Dendritic cell treated with granulocyte-macrophage colony-stimulating factor and Interleukin-4, amounts not matched to agents 40 ng/mL and 50 ng/mL, for 4 days (primary cell): Measurements from ENCODE around the gene RAMACL.

Source experiments
- H3K27ac Mint-ChIP-seq: one replicate; pipeline ENCODE4 v1.8.0; 2022; ENCODE audit warnings: mild to moderate bottlenecking, mixed read lengths
- H3K27me3 Mint-ChIP-seq: one replicate; pipeline ENCODE4 v1.8.0; 2022; ENCODE audit warnings: mild to moderate bottlenecking, mixed read lengths
- H3K36me3 Mint-ChIP-seq: one replicate; pipeline ENCODE4 v1.8.0; 2022; ENCODE audit warnings: low read depth, mixed read lengths
- H3K4me1 Mint-ChIP-seq: one replicate; pipeline ENCODE4 v1.8.0; 2022; ENCODE audit warnings: low read depth, mixed read lengths
- H3K4me3 Mint-ChIP-seq: one replicate; pipeline ENCODE4 v1.8.0; 2022; ENCODE audit warnings: mild to moderate bottlenecking, moderate library complexity, mixed read lengths
- H3K9me3 Mint-ChIP-seq: one replicate; pipeline ENCODE4 v1.8.0; 2022; ENCODE audit warnings: mixed read lengths
- intact Hi-C: fragments of 100-400 bp; cut with micrococcal nuclease; formaldehyde crosslinking; loops from one replicate; pipeline ENCODE4 v1.15.0; 2022

The RAMACL gene

GRCh38 chr6:166624275-166624674 is 37.8 kb upstream of the RAMACL start:
- no peak overlapping the region for H3K27ac Mint-ChIP-seq
- peaks cover 30% of the 10 kb centered on the region for H3K27me3 Mint-ChIP-seq
- no peak overlapping the region for H3K4me3 Mint-ChIP-seq
- peaks cover 6% of the 10 kb centered on the region for H3K36me3 Mint-ChIP-seq
- H3K4me1 Mint-ChIP-seq = peaks cover 37% of the 10 kb centered on the region
- intact Hi-C loops = loop anchor here (10.0 kb wide), 1 partner anchor 381 kb away; no protein-coding TSS in a partner anchor
- no peaks in the 10 kb centered on the region for H3K9me3 Mint-ChIP-seq

- peaks cover 21% of the 10 kb centered on the region for H3K27me3 Mint-ChIP-seq
- H3K27ac Mint-ChIP-seq = no peak overlapping the region
- no peak overlapping the region for H3K4me3 Mint-ChIP-seq
- intact Hi-C loops = loop anchor here (10.0 kb wide), 1 partner anchor 381 kb away; no protein-coding TSS in a partner anchor
- H3K9me3 Mint-ChIP-seq = no peaks in the 10 kb centered on the region
- H3K4me1 Mint-ChIP-seq = peaks cover 28% of the 10 kb centered on the region
- peaks cover 6% of the 10 kb centered on the region for H3K36me3 Mint-ChIP-seq
These were observed 36.8 kb upstream of the RAMACL start for GRCh38 chr6:166623318-166623717.

- Mint-ChIP-seq H3K27ac (no peak overlapping the region), H3K4me3 (no peak overlapping the region), H3K4me1 (peaks cover 16% of the 10 kb centered on the region), H3K27me3 (peaks cover 13% of the 10 kb centered on the region), H3K9me3 (no peaks in the 10 kb centered on the region), H3K36me3 (no peaks in the 10 kb centered on the region)
- intact Hi-C loops = loop anchor here (10.0 kb wide), 1 partner anchor 384 kb away; no protein-coding TSS in a partner anchor
These were observed 34.6 kb upstream of the RAMACL start for GRCh38 chr6:166621114-166621540.

GRCh38 chr6:166620478-166621113 is 34.1 kb upstream of the RAMACL start:
- H3K4me1 Mint-ChIP-seq = peaks cover 12% of the 10 kb centered on the region
- no peaks in the 10 kb centered on the region for H3K36me3 Mint-ChIP-seq
- H3K4me3 Mint-ChIP-seq = no peak overlapping the region
- H3K27ac Mint-ChIP-seq = no peak overlapping the region
- intact Hi-C loops = loop anchor here (10.0 kb wide), 1 partner anchor 384 kb away; no protein-coding TSS in a partner anchor
- H3K9me3 Mint-ChIP-seq = no peaks in the 10 kb centered on the region
- H3K27me3 Mint-ChIP-seq = peaks cover 7% of the 10 kb centered on the region

- Mint-ChIP-seq H3K27me3 (peaks cover 2% of the 10 kb centered on the region), H3K9me3 (no peaks in the 10 kb centered on the region), H3K4me1 (peaks cover 12% of the 10 kb centered on the region), H3K27ac (no peak overlapping the region), H3K4me3 (no peak overlapping the region), H3K36me3 (no peaks in the 10 kb centered on the region)
- intact Hi-C loops = loop anchor here (10.0 kb wide), 1 partner anchor 385 kb away; no protein-coding TSS in a partner anchor
These were observed 33.4 kb upstream of the RAMACL start for GRCh38 chr6:166619912-166620311.

GRCh38 chr6:166618866-166619761 is 32.6 kb upstream of the RAMACL start:
- Mint-ChIP-seq H3K27me3 (no peaks in the 10 kb centered on the region), H3K9me3 (no peaks in the 10 kb centered on the region), H3K4me1 (peaks cover 14% of the 10 kb centered on the region), H3K4me3 (no peak overlapping the region), H3K36me3 (no peaks in the 10 kb centered on the region), H3K27ac (no peak overlapping the region)
- intact Hi-C loops = no loop called here

GRCh38 chr6:166618251-166618650 is 31.8 kb upstream of the RAMACL start:
- H3K4me3 Mint-ChIP-seq = no peak overlapping the region

GRCh38 chr6:166617359-166617758 is 30.9 kb upstream of the RAMACL start:
- Mint-ChIP-seq H3K4me3 (no peak overlapping the region), H3K9me3 (no peaks in the 10 kb centered on the region), H3K27ac (no peak overlapping the region), H3K27me3 (no peaks in the 10 kb centered on the region), H3K36me3 (no peaks in the 10 kb centered on the region), H3K4me1 (peaks cover 12% of the 10 kb centered on the region)
- intact Hi-C loops = no loop called here

More at GRCh38 chr6:166618251-166618650, 31.8 kb upstream of the RAMACL start:
- Mint-ChIP-seq H3K27ac (no peak overlapping the region), H3K27me3 (no peaks in the 10 kb centered on the region), H3K4me1 (peaks cover 12% of the 10 kb centered on the region), H3K36me3 (no peaks in the 10 kb centered on the region), H3K9me3 (no peaks in the 10 kb centered on the region)
- intact Hi-C loops = no loop called here

GRCh38 chr6:166616261-166617238 is 30.1 kb upstream of the RAMACL start:
- Mint-ChIP-seq H3K4me1 (peaks cover 6% of the 10 kb centered on the region), H3K27ac (no peak overlapping the region), H3K27me3 (no peaks in the 10 kb centered on the region), H3K9me3 (no peaks in the 10 kb centered on the region), H3K36me3 (no peaks in the 10 kb centered on the region), H3K4me3 (no peak overlapping the region)
- intact Hi-C loops = no loop called here

- intact Hi-C loops = no loop called here
- Mint-ChIP-seq H3K27me3 (no peaks in the 10 kb centered on the region), H3K27ac (no peak overlapping the region), H3K4me3 (no peak overlapping the region), H3K9me3 (no peaks in the 10 kb centered on the region), H3K36me3 (no peaks in the 10 kb centered on the region), H3K4me1 (peaks cover 5% of the 10 kb centered on the region)
These were observed 28.7 kb upstream of the RAMACL start for GRCh38 chr6:166615059-166615770.

GRCh38 chr6:166614589-166614988 is 28.1 kb upstream of the RAMACL start:
- no peaks in the 10 kb centered on the region for H3K36me3 Mint-ChIP-seq
- no peak overlapping the region for H3K4me3 Mint-ChIP-seq
- no peak overlapping the region for H3K27ac Mint-ChIP-seq
- intact Hi-C loops = no loop called here
- H3K27me3 Mint-ChIP-seq = no peaks in the 10 kb centered on the region
- no peaks in the 10 kb centered on the region for H3K9me3 Mint-ChIP-seq
- H3K4me1 Mint-ChIP-seq = peaks cover 5% of the 10 kb centered on the region

GRCh38 chr6:166614171-166614583 is 27.7 kb upstream of the RAMACL start:
- H3K27ac Mint-ChIP-seq = no peak overlapping the region
- intact Hi-C loops = no loop called here

GRCh38 chr6:166613027-166613426 is 26.5 kb upstream of the RAMACL start:
- intact Hi-C loops = no loop called here
- Mint-ChIP-seq H3K9me3 (no peaks in the 10 kb centered on the region), H3K27ac (no peak overlapping the region), H3K27me3 (no peaks in the 10 kb centered on the region), H3K4me1 (peaks cover 5% of the 10 kb centered on the region), H3K4me3 (no peak overlapping the region), H3K36me3 (no peaks in the 10 kb centered on the region)

More at GRCh38 chr6:166614171-166614583, 27.7 kb upstream of the RAMACL start:
- Mint-ChIP-seq H3K36me3 (no peaks in the 10 kb centered on the region), H3K9me3 (no peaks in the 10 kb centered on the region), H3K4me3 (no peak overlapping the region), H3K27me3 (no peaks in the 10 kb centered on the region), H3K4me1 (peaks cover 5% of the 10 kb centered on the region)
